Breast epithelium (tissue), 4 donors: ENCODE results near the gene TXLNG. TPM values are rescaled to one million over a fixed set of nuclear protein-coding genes. Genes with fewer than 3 reads are reported as not detected.
A peak's percentile ranks its signal among the peaks of the same experiment; 100 is the strongest.

Experiments
- DNase-seq, 2 donors: peaks; one replicate each; pipeline ENCODE4 v3.0.0-alpha.2; 2019; ENCODE audit warnings: low spot score in 2 of 2
- H3K27ac ChIP-seq, 2 donors: fragments of 200-600 bp; sonication (generic) in 1 of 2; one replicate each; pipeline ENCODE4 v1.5.1; 2016 to 2019; ENCODE audit warnings: mild to moderate bottlenecking in 1 of 2
- H3K27me3 ChIP-seq, 2 donors: fragments of 200-600 bp; sonication (generic) in 1 of 2; one replicate each; pipeline versions ENCODE4 v1.5.1 to v1.6.0; 2017 to 2019; ENCODE audit warnings: control low read depth in 1 of 2, mild to moderate bottlenecking in 1 of 2
- H3K36me3 ChIP-seq: fragments of 200-600 bp; one replicate; pipeline ENCODE4 v1.5.1; 2019
- H3K4me1 ChIP-seq, 2 donors: fragments of 200-600 bp; sonication (generic); one replicate each; pipeline ENCODE4 v1.5.1; 2016 to 2019; ENCODE audit warnings: control low read depth in 1 of 2
- H3K4me3 ChIP-seq, 3 donors: fragments of 200-600 bp; sonication (generic); 1 replicate in 2 of 3; 2 replicates in 1 of 3; pipeline ENCODE4 v1.5.1; 2016 to 2019; ENCODE audit warnings: mild to moderate bottlenecking in 3 of 3, moderate library complexity in 2 of 3
- H3K9me3 ChIP-seq, 2 donors: fragments of 200-600 bp; sonication (generic) in 1 of 2; one replicate each; pipeline ENCODE4 v1.5.1; 2016 to 2019; ENCODE audit warnings: control low read depth in 1 of 2
- CTCF ChIP-seq, 3 donors: fragments of 450-650 bp; IDR thresholded peaks; one replicate each; pipeline ENCODE4 v1.5.1; 2016 to 2017; ENCODE audit warnings: antibody characterized with exemption in 3 of 3, mild to moderate bottlenecking in 3 of 3, moderate library complexity in 3 of 3
- POLR2A ChIP-seq: fragments of 450-650 bp; IDR thresholded peaks from one replicate; pipeline ENCODE4 v1.6.1; 2016; ENCODE audit warnings: antibody characterized with exemption, mild to moderate bottlenecking, moderate library complexity
- POLR2AphosphoS5 ChIP-seq, 3 donors: sonication (generic); formaldehyde crosslinking; IDR thresholded peaks; one replicate each; pipeline ENCODE4 v1.6.1; 2017; ENCODE audit warnings: antibody characterized with exemption in 3 of 3
- intact Hi-C: fragments of 100-400 bp; cut with DNase I; formaldehyde crosslinking; loops from one replicate; pipeline ENCODE4 v1.15.1; 2023; ENCODE audit warnings: low total_unique reads
- total RNA-seq, 3 donors: library from RNA; depleted of rRNA; stranded (reverse); fragments of >200 nt; gene quantifications; one replicate each; pipeline ENCODE4 v1.1.0, GENCODE V29; 2016

TXLNG gene
- total RNA-seq, 3 donors from 2014 or later: 23.7 to 31.5 (median 25.2) TPM

- H3K4me1 ChIP-seq: no peaks in the 10 kb centered on the region
- no peak for TF ChIP-seq POLR2A
- TF ChIP-seq CTCF (IDR thresholded peaks at IDR 0.05): peak; percentile 40 to 61 (median 42)
- TF ChIP-seq POLR2AphosphoS5 (IDR thresholded peaks at IDR 0.05): no peak
- no peaks in the 10 kb centered on the region for H3K9me3 ChIP-seq
- H3K36me3 ChIP-seq: no peaks in the 10 kb centered on the region
- intact Hi-C loops: no loop called here
- DNase-seq: peak; percentile 39 to 53
- H3K27me3 ChIP-seq: peaks cover 0 to 50% of the 10 kb centered on the region in 2 donors
- peak overlapping the region; percentile 35 to 61 (median 49) for H3K4me3 ChIP-seq
- H3K27ac ChIP-seq: peak overlapping the region; percentile 27 to 58
Measured at GRCh38 chrX:16882702-16883486, 96.6 kb downstream of the TXLNG start.

- Histone ChIP-seq H3K4me3 (peak overlapping the region in 1 of 3 donors; percentile 49), H3K4me1 (no peaks in the 10 kb centered on the region), H3K27me3 (peaks cover 0 to 48% of the 10 kb centered on the region in 2 donors), H3K27ac (peak overlapping the region; percentile 27 to 58), H3K9me3 (no peaks in the 10 kb centered on the region), H3K36me3 (no peaks in the 10 kb centered on the region)
- intact Hi-C loops: no loop called here
- DNase-seq: no peak
- TF ChIP-seq CTCF (IDR thresholded peaks at IDR 0.05): no peak
Measured at GRCh38 chrX:16883487-16883804, 97.2 kb downstream of the TXLNG start.

GRCh38 chrX:16885628-16886027, 99.4 kb downstream of the TXLNG start:
- Histone ChIP-seq H3K9me3 (no peaks in the 10 kb centered on the region), H3K36me3 (no peaks in the 10 kb centered on the region), H3K27ac (no peak overlapping the region), H3K4me3 (no peak overlapping the region), H3K27me3 (peaks cover 0 to 44% of the 10 kb centered on the region in 2 donors), H3K4me1 (no peaks in the 10 kb centered on the region)
- DNase-seq: no peak
- intact Hi-C loops: no loop called here
- TF ChIP-seq POLR2AphosphoS5 (IDR thresholded peaks at IDR 0.05) (no peak), POLR2A (no peak), CTCF (IDR thresholded peaks at IDR 0.05) (no peak)

GRCh38 chrX:16892504-16893362, 106.5 kb downstream of the TXLNG start:
- Histone ChIP-seq H3K27ac (no peak overlapping the region), H3K4me1 (no peaks in the 10 kb centered on the region), H3K27me3 (peaks cover 0 to 35% of the 10 kb centered on the region in 2 donors), H3K4me3 (no peak overlapping the region), H3K36me3 (no peaks in the 10 kb centered on the region), H3K9me3 (no peaks in the 10 kb centered on the region)
- intact Hi-C loops: no loop called here
- DNase-seq: peak; percentile 42 to 54
- TF ChIP-seq POLR2AphosphoS5 (IDR thresholded peaks at IDR 0.05) (no peak), POLR2A (no peak), CTCF (IDR thresholded peaks at IDR 0.05) (peak; percentile 30 to 63 (median 53))

Other genes with a start within 250 kb of the TXLNG start
- gene S100G, start 136.3 kb upstream of the TXLNG start, total RNA-seq: 1 to 10 TPM in 1 of 3 donors, not detected in 2; 1.6 TPM
- 10 to 100 TPM; 12.3 to 26.3 (median 21.0) TPM for gene CTPS2, start 73.8 kb upstream of the TXLNG start, total RNA-seq
- gene SYAP1, start 66.9 kb upstream of the TXLNG start, total RNA-seq: 10 to 100 TPM; 17.4 to 30.4 (median 26.2) TPM
- 10 to 100 TPM; 79.3 to 89.5 (median 86.4) TPM for gene RBBP7, start 83.9 kb downstream of the TXLNG start, total RNA-seq
- gene REPS2, start 160.2 kb downstream of the TXLNG start, total RNA-seq: 10 to 100 TPM in 2 of 3 donors, 1 to 10 TPM in 1; 9.6 to 21.4 (median 13.1) TPM